Bronchial epithelial cell (primary cell): ENCODE results near the gene TTC32. TPM values are rescaled to one million over a fixed set of nuclear protein-coding genes. Genes with fewer than 3 reads are reported as not detected.

Experiments
- DNase-seq: peaks from one replicate; pipeline ENCODE4 v3.0.0-alpha.2; 2010; ENCODE audit warnings: low read depth
- FAIRE-seq: peaks from 2 replicates; lab custom pipeline; 2011; peaks lifted over from hg19 to GRCh38; lab: Jason Lieb, UNC
- H3K27me3 ChIP-seq: 2 replicates; pipeline ENCODE4 v1.5.1; 2011; ENCODE audit warnings: low read length; ENCODE audit not compliant: control insufficient read depth, insufficient read depth
- H3K36me3 ChIP-seq: 2 replicates; pipeline ENCODE4 v1.5.1; 2011; ENCODE audit warnings: low read length; ENCODE audit not compliant: control insufficient read depth, insufficient read depth
- H3K4me3 ChIP-seq: 2 replicates; pipeline ENCODE4 v1.5.1; 2011; ENCODE audit warnings: mild to moderate bottlenecking, low read depth, low read length, control low read depth
- total RNA-seq: library from RNA; depleted of rRNA; stranded (reverse); fragments of >200 nt; gene quantifications from 2 replicates; pipeline ENCODE4 v1.2.1, GENCODE V29; 2014
- TF ChIP-seq, protein P1 (sequence below): IDR thresholded peaks from 2 replicates; pipeline ENCODE4 v1.5.1; 2011; ENCODE audit warnings: mild to moderate bottlenecking, moderate library complexity, low read length, control low read depth, inconsistent platforms; ENCODE audit not compliant: insufficient read depth, severe bottlenecking

TTC32 gene
- total RNA-seq, 1 donor from 2014 or later, result 4.2 TPM

DNA sequence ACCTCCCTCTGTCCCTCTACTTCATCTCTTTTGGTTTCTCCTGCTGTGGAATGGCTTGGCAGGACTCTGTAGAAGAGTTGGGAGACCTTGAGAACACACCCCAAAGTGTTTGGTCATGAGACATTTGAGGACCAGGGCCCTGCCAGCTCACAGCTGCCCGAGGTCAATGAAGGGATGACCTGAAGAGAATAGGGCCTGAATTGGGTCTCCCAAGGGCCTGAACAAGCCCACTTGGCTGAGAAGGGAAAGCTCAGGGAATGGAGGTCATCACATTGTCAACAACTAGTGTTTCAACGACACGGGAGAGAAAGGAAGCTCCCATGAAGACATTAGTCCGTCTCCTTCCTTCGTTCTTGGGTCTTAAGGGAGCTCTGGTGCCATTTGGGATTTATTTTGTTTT lies 52.8 kb downstream of the TTC32 start:
- H3K4me3 ChIP-seq, result no peak overlapping the region
- DNase-seq (no peak), FAIRE-seq (no peak)
- H3K27me3 ChIP-seq, result no peaks in the 10 kb centered on the region
- H3K36me3 ChIP-seq, result no peaks in the 10 kb centered on the region
- TF ChIP-seq, protein P1, sequence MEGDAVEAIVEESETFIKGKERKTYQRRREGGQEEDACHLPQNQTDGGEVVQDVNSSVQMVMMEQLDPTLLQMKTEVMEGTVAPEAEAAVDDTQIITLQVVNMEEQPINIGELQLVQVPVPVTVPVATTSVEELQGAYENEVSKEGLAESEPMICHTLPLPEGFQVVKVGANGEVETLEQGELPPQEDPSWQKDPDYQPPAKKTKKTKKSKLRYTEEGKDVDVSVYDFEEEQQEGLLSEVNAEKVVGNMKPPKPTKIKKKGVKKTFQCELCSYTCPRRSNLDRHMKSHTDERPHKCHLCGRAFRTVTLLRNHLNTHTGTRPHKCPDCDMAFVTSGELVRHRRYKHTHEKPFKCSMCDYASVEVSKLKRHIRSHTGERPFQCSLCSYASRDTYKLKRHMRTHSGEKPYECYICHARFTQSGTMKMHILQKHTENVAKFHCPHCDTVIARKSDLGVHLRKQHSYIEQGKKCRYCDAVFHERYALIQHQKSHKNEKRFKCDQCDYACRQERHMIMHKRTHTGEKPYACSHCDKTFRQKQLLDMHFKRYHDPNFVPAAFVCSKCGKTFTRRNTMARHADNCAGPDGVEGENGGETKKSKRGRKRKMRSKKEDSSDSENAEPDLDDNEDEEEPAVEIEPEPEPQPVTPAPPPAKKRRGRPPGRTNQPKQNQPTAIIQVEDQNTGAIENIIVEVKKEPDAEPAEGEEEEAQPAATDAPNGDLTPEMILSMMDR, result no peak

DNA sequence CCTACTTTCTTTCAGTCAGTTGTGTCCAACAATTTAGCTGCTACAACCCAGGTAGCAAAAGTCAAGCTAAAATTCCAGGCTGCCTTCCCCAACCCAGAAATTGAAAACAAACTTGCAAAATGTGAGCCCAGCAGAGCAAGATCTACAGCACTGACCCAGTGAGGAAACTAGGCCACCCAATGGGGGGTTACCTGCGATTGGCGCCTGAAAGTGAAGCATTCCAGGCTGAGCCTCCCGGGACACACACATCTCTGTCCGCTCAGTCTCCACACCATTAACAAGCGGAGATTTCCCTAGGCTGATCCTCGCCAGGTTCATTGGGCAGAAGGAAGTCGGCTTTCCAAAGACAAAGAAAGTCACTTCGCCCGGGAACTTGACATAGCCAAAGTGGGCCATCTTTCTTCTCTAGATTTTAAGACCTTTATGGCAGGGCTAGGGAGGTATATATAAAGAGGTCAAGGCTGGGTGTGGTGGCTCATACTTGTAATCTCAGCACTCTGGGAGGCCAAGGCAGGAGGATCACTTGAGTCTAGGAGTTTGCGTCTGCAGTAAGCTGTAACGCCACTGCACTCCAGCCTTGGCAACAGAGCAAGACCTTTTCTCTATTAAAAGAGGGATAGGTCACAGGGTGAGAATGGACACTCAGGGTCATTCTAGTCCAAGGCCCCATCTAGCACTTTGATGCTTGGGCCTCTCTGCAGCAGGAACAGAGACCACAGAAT lies 53.6 kb downstream of the TTC32 start:
- Histone ChIP-seq H3K27me3 (no peaks in the 10 kb centered on the region), H3K4me3 (no peak overlapping the region), H3K36me3 (no peaks in the 10 kb centered on the region)
- FAIRE-seq (no peak), DNase-seq (no peak)
- TF ChIP-seq, protein P1, result no peak

DNA sequence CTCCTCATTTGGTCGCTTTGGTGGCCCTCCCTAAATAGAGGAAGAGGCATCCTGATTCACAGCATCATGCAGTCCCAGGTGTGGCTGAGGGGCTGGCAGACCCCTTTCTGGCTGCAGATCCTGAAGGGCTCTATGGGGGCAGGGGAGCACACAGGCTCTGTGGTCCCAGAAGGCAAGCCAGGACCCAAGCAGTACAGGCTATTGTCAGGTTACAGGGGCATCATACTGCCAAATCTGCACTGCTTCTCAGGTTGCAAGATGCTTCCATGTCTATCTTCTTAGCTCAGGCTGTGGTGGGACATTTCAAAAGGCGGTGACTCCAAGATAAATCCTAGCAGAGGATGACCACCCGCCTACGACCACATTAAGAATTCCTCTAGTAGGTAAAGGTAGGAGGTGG lies 54.3 kb downstream of the TTC32 start:
- DNase-seq, result no peak
- Histone ChIP-seq H3K4me3 (no peak overlapping the region), H3K27me3 (no peaks in the 10 kb centered on the region), H3K36me3 (no peaks in the 10 kb centered on the region)
- no peak for FAIRE-seq
- TF ChIP-seq, protein P1, result no peak

Other genes with a start within 250 kb of the TTC32 start
- 4.2 and 8.7 TPM in 2 replicates for gene WDR35, start 88.1 kb upstream of the TTC32 start, total RNA-seq
- gene MATN3, start 110.7 kb upstream of the TTC32 start, total RNA-seq, result 0.26 and 1.0 TPM in 2 replicates
- gene LAPTM4A, start 149.6 kb upstream of the TTC32 start, total RNA-seq, result 60.0 and 63.1 TPM in 2 replicates